Measurements from ENCODE around the gene SYNGR1.

Gene SYNGR1

DNA sequence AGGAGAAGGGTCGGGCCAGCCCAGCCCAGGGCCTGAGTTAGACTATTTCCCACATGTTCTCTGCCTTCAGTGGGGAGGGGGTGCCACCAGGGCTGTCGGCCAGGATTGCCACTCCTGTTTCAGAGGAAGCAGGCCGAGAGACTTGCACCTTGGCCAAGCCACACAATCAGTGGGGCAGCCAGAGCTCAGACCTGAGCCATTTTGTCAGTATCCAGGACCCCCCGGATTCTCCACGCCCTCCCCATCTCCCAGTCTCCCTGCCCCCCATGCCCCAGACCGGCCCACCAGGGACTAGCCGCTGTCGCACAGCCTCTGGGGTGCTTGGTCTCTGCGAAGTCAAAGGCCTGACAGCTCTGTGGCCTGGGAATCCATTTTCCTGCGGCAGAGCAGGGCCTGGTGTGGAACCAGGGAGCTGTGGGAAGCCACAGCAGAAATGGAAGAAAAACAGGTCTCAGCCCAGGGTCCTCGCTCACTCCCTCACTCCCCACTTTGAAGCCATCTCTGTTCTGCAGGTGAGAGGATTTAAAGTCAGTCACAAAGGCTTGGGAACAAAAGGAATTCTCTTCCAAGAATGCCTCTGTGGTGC is 81.5 kb downstream of the SYNGR1 start:
- DNase-seq (ENCODE audit: low spot score), result no peak

DNA sequence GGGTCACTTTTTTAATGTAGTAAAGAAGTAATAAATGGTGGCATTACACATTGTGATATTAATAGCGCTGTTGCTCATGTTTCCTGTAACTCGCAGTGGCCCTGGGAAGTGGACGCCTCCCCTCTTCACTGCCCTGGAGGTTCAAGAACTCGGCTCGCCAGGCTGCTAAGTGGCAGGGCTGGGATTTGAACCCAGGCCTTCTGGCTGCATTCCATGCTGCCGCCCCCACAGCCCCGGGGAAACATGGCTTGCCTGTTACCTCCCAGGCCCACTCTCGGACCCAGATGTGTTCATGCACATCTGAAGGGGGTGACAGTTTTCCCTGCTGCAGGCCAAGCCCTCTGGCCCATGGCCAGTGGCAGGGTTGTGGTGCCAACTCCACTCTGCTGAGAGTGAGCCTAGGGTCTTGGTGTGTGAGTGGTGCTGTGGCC is 82.0 kb downstream of the SYNGR1 start:
- no peak for DNase-seq (ENCODE audit: low spot score)

DNA sequence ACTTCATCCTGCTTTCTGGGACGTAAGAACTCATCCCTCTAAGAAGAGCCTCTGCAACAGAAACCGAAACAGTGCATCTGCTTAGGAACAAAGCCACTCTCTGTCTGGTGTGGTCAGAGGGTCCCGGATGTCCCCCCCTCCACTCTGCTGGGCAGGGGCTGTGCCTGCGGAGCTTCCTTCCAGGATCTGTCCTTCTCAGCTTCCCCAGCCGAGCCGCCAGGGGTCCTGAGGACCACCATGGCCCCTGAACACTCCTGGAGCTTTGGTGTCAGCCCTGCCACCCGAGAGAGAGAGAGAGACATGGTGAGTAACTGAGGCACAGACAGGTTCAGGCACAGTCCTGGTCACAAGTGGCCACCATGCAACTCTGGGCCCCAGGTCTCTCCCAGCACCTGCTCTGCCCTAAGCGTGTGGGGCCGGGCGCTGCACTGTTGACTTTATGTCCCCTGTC is 82.6 kb downstream of the SYNGR1 start:
- DNase-seq (ENCODE audit: low spot score), result no peak

GRCh38 chr22:39433476-39434242 is 83.9 kb downstream of the SYNGR1 start:
- DNase-seq (ENCODE audit: low spot score), result no peak

DNA sequence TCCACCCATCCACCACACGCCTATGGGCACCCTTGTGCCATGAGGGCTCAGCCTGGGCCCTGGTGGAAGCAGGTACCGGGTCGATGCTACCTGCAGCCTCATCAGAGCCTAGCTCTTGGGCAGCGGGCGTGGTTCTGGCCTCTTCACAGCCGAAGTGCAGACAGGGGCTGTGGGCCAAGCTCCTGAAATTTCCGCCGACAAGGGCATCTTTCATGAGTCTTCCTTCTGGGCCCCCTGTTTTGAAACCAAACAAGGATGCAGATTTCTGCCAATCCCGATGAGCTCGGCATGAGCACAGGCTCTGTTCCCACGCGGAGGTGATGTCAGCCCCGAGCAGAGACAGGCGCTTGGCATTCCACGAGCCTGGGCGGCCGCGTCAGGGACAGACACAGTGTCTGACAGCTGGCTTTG is 84.5 kb downstream of the SYNGR1 start:
- no peak for DNase-seq (ENCODE audit: low spot score)

GRCh38 chr22:39434721-39435120 is 84.9 kb downstream of the SYNGR1 start:
- DNase-seq (ENCODE audit: low spot score), result no peak

Data from AG20443 (cell line).